HG02610 (cell line): Measurements from ENCODE around the gene BMF.
"Not testable (repeated sequence)": the region's sequence is repeated elsewhere in the genome, so short reads cannot be mapped to it uniquely, and the experiment has no call there.

Source experiments
- ATAC-seq: cut with Tn5 transposase; IDR thresholded peaks from one replicate; pipeline ENCODE4 v1.9.1; 2021; ENCODE audit warnings: mild to moderate bottlenecking, moderate library complexity; ENCODE audit not compliant: unreplicated experiment

The BMF gene, protein sequence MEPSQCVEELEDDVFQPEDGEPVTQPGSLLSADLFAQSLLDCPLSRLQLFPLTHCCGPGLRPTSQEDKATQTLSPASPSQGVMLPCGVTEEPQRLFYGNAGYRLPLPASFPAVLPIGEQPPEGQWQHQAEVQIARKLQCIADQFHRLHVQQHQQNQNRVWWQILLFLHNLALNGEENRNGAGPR

DNA sequence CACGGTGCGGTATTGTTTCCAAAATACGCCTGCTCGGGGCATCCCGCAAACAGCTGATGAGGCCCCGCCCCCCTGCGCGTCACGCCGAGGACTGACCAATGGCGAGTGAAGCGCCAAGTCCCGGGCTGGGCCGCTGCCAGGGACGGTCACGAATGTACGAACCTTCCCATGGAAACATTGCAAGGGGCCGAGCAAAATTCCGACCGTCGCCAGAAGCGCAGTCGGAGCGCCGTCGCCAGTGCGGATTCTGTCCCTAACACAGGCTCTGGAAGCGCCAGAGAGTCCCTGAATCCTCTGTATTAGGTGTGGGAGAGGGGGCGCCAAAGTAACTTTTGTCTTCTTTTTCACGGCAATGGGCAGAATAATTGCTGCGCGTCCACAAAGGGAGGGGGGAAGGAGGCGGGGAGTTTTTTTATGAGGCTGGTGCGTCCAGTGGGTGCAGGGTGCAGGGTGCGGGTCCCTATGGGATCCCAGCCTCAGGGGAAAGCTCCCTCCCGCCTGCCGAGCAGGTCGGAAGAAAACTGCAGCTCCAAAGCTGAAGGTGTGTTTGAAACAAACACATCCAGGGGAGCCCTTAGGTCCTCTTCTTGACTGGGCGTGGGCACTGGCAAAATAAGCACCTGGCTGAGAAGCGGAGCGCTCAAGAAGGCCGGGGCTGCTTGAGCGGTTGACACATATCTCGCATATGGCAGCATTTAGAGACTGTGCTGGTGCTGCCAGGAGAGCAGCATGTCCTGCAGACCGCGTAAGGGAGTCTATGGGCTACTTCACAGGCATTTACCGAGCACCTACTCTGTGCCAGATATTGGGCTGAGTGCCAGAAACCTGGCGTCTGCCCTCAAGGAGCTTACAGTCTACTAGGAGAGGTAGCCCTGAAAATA, at the start of gene BMF:
Gene BMF (minus strand): TSS at position 25 of the 881 bp plus-strand sequence. CDS start 2,793 bp downstream, outside the sequence.
- ATAC-seq, result peak; percentile 60

DNA sequence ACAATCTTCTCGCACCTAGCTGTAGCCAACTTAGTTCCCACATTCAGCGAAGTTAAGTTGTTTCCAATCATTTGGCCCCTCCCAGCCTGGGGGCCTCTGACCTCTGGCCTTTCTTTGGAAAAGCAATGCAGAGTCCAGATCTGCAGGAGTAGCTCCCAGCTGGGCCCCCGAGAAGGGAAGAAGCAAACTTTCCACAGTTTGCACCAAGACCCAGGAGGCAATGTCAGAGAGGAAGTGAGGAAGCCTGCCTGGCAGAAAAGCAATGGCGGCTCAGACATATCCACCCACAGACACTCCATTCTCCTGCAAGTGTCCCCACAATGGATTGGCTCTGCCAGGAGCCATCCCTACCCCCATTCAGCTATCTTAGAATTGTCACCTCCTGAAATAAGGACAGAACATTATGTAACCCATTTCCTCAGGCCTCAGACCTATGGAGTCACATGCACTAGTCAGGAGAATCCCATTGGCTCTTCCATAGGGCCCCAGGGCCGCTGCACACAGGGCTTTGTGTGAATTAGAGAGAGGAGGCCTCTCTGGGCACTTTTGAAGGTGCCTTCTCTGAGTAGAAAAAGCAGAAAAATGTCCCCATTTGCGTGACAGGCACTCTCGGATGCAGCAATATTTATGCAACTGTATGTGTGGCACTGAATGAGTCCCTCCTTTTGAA, 49.2 kb upstream of the BMF start:
- no peak for ATAC-seq

DNA sequence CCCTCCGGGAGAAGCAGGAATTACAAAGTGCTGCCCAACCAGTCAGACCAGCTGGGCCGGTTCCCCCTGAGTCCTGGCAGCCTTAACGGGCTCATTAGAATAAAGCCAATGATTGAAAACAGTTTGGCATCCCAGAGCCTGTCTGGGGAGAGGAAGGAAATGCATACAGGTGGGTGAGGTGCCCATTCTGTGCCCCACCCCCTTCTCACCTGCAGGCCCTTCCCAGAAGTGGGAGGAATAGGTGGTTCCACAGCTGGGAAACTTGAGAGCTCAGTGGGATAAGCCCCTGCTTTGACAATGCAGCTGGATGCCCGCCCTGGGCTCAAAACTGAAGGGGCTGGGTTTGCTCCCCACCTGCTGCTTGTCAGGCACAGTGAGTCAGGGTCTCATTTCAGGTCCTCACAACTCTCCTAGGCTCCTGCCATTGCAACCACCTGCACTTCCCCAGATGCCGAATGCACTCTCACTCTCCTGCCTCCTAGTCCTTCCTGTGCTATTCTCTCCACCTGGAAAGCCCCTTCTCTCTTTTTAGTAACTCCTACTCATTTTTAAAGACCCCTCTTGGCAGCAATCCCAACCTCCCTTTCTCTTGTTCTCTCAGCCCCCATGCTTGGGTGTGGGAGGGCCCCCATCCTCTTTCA, 46.7 kb upstream of the BMF start:
- no peak for ATAC-seq

DNA sequence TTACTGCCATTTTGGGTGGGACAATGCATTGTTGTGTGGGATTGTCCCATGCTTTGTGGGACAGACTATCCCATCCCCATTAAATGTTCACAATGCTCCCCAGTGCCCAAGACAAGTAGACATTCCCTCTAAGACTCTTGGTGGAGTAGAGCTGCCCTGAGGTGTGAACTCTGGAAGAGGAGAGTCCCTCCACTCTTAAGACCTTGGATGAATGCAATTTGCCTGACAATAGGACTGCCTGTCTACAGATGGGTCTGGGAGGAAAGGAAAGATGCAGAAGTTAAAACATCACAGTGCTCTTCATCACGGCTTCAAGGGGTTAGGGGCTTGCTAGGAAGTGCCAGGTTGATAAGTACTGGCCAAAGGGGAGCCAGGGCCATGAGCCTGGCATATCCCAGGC, 46.1 kb upstream of the BMF start:
- ATAC-seq, result not testable (repeated sequence)

DNA sequence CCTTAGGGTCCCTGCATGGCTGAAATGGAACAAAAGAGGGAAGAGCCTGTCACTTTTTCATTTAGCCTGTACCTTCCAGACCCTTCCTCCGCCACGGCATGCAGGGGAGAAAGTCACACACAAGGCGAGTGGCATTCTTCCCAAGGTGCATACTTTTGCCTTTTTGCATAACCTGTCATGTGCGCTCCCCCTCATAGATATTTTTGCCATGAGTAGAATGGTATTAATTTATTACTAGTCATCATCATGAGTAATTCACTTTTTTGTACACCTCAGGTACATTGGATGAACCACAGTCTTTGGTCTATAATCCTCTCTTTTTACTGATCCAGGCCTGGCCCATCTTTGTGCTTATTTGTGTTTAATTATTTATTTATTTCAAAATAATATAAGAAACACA, 43.3 kb upstream of the BMF start:
- ATAC-seq, result no peak

DNA sequence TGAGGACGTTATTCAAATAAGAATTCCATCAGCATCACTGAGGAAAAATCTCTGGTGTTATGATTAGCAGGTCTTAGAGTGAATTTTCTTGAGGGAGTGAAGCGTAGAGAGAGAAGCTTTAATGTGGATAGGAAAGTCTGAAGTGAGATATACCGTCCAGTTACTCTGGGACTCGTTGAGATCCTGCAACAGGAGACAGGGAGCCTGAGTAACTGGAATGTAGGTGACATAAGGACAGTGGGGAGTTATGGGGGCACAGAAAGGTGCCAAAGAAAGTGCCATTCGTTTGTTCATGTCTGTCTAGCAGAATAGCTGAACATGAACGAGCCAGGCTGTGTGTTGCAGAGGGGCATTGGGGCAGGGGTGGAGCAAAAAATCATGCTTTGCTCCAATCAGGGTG, 42.8 kb upstream of the BMF start:
- no peak for ATAC-seq

DNA sequence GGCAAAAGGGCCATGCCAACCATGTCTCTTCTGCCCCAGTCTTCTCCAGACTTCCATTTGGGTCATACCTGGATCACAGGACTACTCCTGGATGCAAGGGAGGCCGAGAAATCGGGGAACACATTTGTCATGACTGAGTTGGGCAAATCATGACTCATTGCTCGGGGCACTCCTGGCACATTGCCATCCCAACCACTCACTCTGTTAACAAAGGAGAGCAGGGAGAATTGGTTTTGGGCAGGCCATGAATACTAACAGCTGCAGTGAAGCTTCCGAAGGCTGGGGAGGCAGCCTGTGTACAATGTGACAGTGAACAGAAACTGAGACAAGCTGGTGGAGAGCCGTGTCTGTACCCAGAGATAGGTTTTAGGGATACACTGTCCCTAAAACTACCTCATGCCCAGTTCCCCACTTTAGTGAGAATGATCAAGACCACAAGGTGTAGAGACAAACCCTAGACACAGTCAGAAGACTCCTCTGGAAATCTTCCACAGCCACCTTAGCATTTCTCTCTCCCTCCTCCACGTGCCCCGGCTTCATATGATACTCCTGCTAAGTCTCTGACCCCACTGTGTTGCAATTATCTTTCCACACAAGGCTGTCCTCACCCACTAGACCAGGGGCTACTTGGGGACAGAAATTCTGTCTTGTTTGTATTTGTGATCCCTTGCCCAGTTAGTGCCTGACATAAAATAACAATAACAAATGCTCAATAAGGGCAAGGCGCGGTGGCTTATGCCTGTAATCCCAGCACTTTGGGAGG, 41.7 kb upstream of the BMF start:
- ATAC-seq, result no peak

DNA sequence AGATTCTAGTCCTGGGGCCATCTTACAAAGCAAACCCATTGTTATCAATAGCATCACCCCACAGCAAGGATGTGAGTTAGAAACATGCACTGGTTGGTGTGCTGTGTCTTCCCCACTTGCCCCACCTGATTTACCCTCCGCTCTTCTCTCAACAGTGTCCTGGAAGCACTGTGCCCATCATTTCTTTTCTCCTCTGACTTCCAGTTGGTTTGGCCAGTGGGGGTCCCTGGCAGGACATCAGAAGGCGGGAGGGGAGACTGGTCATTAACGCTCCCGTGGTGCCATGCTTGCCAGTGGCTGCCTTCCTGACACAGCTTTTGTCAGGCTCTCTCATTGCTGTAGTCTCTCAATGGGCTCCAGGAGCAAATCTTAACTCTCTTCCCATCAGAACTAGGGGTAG, 40.7 kb upstream of the BMF start:
- no peak for ATAC-seq

DNA sequence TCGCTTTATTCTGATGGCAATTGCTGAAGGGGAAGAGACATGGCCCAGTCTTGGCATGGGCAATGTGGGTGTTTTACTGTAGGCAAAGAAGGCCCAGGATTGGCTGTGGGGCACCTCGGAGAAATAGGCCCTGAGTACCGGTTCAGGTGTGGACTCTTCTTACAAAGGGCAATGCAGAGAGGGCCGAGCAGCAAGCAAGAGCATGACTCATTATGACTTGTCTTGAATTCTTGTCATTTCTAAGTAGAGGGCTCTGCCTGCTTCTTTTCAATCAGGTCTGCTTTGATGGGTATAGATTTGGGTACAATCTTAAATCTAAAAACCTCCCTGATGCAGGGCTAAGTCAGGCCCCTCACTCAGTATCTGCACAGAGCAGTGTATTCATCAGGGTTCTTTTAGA, 37.4 kb upstream of the BMF start:
- ATAC-seq, result no peak

DNA sequence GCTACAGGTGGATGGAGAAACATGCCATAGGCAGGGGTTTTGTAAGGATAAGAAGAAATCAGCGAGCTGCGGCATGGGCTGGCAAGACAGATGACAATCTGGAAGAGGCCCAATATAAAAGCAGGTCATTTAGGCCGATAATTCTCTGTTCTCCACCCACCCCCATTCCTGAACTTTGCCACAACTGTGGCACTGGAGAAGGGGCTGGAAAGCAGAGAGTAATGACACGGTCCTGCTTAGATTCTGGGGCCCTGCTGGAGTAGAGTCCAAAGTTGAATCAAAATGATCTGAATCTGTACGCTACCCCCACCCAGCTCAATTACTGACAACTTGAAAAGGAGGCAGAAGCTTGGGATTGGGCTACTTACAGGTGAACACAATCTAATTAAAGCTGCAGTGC, 33.7 kb upstream of the BMF start:
- no peak for ATAC-seq

DNA sequence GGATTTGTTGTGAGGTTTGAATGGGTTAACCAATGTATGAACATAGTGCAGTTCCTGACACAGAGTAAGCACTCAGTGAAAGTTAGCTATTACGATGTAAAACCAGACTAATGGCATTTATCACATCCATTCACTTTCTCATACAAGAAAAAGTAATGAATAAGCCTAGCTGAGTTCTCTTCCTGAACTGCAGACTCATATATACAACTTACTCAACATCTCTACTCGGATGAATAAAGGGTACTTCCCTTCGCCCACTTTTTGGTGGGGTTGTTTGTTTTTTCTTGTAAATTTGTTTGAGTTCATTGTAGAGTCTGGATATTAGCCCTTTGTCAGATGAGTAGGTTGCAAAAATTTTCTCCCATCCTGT, 29.5 kb upstream of the BMF start:
- ATAC-seq, result not testable (repeated sequence)

DNA sequence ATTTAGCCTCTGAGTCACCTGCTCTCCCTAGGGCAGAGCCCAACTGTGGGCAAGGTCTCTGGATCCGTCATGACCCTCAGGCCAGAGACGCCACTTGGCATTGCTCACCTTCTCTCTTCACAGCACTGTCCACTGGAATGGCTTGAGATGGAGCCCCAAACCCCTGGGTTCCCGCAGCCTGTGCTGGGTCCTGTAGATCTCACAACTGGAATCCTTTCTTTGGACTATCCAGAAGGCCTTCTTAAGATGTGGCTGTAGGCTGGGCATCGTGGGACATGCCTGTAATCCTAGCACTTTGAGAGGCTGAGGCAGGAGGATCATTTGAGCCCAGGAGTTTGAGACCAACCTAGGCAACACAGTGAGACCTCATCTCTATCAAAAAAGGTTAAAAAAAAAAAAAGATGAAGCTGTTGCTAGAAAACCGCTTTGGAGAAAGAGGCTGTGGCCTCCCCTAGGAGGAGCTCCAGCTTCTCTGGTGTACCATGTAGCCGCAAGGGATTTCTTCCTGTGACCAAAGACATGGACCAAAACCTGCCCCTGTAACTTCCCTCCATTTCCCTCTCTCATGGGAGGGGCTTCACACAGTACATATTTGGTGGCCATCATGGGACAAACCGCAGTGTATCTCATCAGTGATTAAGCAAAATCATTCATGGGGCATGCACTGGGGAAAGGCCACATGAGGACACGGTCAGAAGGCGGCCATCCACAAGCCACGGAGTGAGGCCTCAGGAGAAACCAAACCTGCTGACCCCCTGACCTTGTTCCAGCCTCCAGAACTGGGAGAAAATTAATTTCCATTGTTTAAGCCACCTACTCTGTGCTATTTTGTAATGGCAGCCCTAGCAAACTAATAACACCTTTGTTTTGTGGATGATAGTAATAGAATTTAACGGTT, 28.9 kb upstream of the BMF start:
- no peak for ATAC-seq

DNA sequence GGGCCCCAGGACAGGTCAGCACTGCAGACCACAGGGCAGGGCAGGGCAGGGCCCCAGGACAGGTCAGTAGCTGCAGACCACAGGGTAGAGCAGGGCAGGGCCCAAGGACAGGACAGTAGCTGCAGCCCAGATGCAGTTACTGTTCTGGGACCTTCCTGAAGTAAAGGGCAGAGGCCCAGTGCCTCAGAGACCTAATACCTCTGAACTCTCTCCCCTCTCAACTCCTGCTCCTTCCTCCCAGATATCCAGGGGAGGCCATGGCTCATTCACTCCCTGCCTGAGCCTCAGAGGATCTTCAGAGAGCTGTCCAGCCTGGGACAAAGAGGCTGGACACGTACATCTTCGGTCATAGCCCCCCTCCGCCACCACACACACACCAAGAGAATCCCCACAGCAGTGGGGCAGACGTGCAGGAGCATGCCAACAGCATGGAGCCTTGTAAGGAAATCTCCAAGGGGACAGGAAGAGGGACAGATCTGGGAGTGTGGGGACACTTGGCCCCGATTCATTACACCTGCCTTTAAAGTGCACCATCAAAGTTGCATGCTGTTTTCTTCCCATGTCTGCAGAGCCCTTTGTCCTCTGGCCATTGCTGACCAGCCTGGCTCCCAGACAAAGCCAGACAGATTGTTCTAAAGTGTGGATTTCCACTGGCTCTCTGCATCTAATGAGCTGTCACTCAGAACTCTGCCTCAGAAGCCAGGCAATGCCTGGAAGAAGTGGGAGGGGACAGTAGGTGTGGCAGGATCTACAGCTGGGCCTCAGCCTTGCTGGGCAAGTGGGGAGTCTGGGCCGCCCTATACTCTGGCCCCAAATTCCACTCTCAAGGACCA, 28.0 kb upstream of the BMF start:
- ATAC-seq, result no peak

DNA sequence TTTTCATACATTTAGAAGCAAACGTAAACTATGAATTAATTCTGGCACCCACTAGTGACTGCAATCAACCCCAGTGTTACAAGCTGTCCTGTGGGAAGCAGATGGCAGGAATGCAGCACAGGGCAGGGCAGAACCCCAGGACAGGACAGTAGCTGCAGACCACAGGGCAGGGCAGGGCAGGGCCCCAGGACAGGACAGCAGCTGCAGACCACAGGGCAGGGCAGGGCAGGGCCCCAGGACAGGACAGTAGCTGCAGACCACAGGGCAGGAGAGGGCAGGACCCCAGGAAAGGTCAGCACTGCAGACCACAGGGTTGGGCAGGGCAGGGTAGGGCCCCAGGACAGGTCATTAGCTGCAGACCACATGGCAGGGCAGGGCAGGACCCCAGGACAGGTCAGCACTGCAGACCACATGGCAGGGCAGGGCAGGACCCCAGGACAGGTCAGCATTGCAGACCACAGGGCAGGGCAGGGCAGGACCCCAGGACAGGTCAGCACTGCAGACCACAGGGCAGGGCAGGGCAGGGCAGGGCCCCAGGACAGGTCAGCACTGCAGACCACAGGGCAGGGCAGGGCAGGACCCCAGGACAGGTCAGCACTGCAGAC, 27.3 kb upstream of the BMF start:
- ATAC-seq, result not testable (repeated sequence)

DNA sequence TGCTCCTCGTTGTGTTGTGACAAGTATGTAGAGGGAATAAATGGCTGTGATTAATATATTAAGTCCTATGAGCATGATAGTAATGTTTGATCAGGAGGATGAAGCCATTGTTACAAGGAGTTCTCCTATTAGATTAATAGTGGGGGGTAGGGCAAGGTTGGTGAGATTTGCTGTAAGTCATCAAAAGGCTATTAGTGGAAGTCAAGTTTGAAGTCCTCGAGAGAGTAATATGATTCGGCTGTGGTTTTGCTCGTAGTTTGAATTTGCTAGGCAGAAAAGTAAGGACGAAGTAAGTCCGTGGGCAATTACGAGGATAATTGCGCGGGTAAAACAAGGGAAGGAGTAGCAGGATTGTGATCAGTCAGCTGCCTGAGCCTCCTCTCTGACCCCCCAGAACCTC, 26.2 kb upstream of the BMF start:
- ATAC-seq, result no peak

DNA sequence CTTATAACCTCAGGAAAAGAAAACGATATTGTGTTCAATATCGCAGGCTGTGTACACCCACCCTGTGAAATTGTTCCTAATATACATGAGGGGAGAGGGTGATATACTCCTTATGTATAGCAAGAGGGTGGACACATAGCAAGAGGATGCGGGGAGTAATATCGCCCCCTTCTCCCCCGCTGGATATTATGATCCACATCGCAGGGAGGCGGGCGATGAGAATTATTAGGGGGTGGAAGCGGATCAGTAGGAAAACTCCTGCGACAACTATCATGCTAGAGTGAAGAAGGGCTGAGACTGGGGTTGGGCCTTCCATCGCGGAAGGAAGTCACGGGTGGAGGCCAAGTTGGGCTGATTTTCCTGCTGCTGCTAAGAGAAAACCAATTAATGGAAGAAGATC, 24.9 kb upstream of the BMF start:
- no peak for ATAC-seq

DNA sequence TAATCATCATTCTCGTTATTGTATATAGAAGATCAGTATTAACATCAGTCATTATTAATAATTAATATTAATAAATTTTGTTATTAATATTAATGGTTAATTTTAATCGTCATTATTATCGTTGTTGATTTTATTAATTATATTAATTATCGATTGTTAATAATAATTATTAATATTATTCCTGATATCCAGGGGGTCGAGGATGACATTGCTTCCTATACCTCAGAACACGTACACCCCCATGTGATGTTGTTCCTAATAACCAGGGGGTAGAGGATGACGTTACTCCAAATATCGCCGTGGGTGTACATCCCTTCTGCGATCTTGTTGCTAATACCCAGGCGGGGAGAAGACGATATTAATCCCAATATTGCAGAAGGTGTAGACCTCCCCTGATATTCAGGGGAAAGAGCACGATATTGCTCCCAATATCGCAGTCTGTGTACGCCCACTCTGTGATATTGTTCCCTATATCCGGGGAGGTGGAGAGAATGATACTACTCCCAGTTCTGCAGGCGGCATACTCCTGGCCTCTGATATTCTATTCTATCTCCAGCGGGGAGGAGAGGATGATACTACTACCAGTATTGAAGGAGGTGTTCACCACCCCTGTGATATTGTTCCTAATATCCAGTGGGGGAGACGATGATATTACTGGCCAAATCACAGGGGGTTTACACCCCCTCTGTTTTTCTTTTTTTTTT, 22.3 kb upstream of the BMF start:
- no peak for ATAC-seq

DNA sequence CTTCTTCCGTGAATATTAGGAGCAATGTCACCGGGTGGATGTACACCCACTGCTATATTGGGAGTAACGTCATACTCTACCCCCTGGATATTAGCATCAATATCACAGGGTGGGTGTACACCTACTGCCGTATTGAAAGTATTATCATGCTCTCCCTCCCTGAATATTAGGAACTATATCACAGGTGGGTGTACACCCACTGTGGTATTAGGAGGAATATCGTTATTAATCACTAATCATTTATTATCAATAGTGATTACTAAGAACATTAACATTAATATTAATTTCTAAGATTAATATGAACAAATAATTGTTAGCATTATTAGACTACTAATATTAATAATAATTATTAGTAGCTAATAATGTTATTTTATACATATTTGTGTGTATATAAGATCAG, 21.4 kb upstream of the BMF start:
- ATAC-seq, result no peak
